Transverse colon (tissue), 4 donors: Measurements from ENCODE around the gene CEP104.

Experiments
- EP300 ChIP-seq: sonication (generic); formaldehyde crosslinking; IDR thresholded peaks from one replicate; pipeline ENCODE4 v1.6.1; 2017; ENCODE audit warnings: antibody characterized with exemption, low read depth
- POLR2AphosphoS5 ChIP-seq, 3 donors: sonication (generic); formaldehyde crosslinking; IDR thresholded peaks; one replicate each; pipeline ENCODE4 v1.6.1; 2016; ENCODE audit warnings: antibody characterized with exemption in 3 of 3
- TF ChIP-seq, protein P1 (sequence below), 5 experiments: fragments of 200-600 bp in 3 of 5; fragments of 450-650 bp in 2 of 5; sonication (generic) in 3 of 5; IDR thresholded peaks; 1 replicate in 2 of 5; 2 replicates in 3 of 5; pipeline ENCODE4 v1.5.1; 2016 to 2017; ENCODE audit warnings: antibody characterized with exemption in 5 of 5, inconsistent platforms in 3 of 5, mild to moderate bottlenecking in 2 of 5, moderate library complexity in 1 of 5

DNA sequence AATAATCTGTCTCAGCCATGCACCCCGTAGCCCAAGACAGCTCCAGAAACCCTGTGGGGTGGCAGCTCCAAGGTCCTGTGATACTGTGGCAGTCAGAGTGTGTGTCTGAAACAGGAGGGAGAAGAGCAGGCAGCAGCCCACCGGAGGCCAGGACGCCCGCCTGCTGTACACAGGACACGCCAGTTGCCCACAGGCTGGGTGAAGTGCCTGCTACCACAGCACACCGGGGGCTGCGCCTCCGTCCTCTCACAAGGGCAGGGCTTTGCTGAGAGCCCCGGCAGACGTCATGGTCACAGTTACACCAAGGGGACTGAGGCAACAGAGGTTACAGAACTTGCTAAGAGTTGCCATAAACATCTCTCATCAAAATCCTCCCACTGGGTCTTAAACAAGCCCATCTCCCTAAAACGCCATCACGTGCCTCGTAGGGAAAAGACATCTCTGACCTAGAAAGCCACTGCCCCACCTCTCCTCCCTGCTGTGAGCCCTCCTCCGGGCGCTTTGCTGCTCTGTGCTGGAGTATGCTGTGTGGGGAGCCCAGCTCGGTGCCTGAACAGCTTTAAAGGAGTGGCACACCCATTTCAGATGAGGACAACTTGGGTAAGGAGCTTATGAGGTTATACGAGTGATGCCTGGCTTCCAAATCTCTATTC is 37.7 kb upstream of the CEP104 start:
- TF ChIP-seq POLR2AphosphoS5 (IDR thresholded peaks at IDR 0.05) (no peak), EP300 (no peak)
- TF ChIP-seq, protein P1, sequence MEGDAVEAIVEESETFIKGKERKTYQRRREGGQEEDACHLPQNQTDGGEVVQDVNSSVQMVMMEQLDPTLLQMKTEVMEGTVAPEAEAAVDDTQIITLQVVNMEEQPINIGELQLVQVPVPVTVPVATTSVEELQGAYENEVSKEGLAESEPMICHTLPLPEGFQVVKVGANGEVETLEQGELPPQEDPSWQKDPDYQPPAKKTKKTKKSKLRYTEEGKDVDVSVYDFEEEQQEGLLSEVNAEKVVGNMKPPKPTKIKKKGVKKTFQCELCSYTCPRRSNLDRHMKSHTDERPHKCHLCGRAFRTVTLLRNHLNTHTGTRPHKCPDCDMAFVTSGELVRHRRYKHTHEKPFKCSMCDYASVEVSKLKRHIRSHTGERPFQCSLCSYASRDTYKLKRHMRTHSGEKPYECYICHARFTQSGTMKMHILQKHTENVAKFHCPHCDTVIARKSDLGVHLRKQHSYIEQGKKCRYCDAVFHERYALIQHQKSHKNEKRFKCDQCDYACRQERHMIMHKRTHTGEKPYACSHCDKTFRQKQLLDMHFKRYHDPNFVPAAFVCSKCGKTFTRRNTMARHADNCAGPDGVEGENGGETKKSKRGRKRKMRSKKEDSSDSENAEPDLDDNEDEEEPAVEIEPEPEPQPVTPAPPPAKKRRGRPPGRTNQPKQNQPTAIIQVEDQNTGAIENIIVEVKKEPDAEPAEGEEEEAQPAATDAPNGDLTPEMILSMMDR (IDR thresholded peaks at IDR 0.05): no peak
